DMS53 treated with DMSO at 0.1 percent for 48 hours (cell line): Measurements from ENCODE around the gene SLC25A45.

Experiments
- DNase-seq: peaks from one replicate; lab custom pipeline; 2025; ENCODE audit not compliant: unreplicated experiment; lab: John Stamatoyannopoulos, UW

Gene SLC25A45

DNA sequence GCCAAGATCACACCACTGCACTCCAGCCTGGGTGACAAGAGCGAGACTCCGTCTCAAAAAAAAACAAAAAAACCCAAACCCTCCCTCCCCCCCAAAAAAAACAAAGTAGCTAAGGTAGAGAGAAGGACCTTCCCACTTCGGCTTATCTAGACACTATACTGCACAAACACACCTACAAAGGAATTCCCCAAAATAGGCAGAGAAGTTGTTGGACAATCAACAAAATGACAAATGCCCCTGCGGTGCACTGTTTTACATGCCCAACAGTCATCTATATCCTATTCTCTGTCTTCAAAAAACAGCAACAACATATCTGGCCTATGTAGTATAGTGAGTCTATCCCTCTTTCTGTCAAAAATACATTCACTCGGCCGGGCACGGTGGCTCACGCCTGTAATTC lies 55.4 kb downstream of the SLC25A45 start:
- DNase-seq: no peak

DNA sequence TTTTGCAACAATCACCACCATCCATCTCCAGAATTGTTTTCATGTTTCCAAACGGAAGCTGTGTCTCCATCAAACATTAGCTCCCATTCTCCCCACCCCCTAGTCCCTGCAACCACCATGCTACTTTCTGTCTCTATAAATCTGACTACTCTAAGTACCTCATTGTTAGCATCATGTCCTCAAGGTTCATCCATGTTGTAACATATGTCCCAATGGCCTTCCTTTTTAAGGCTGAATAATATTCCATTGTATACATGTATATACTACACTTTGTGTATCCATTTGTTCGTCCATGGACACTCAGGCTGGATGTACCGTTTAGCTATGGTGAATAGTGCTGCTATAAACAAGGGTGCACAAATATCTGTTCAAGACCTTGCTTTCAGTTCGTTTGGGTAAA lies 57.0 kb downstream of the SLC25A45 start:
- DNase-seq: no peak
